ENCODE data around the gene E2F8.

The E2F8 gene

DNA sequence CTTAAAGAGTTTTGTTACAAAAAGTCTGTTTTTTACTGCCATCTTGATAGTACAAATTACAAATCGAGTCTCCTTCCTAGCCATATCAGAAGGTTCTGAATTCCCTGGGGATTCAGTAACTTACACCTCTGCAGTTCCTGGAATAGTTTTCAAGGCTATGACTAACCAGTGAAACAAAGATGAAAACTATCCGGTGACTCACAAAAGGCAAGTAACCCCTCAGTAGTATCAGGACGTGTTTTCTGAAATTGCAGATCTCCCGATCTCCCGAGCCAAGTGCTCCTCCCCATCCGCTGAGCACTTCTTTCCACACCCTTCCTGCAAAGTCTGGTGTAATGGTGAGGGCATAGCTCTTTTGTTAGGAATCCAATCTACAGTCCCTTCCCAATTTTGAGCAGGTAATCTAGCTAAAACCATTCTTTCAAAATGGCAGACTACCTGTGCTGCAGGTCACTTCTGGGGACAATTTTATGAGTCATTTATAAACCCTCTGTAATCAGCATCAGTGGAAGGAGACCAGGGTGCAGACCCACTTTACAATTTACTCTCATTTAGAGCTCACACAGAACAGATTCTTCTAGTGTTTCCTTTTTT lies 7.7 kb downstream of the E2F8 start:
- no peak for DNase-seq
- intact Hi-C loops (cut with DNase I) = no loop called here

DNA sequence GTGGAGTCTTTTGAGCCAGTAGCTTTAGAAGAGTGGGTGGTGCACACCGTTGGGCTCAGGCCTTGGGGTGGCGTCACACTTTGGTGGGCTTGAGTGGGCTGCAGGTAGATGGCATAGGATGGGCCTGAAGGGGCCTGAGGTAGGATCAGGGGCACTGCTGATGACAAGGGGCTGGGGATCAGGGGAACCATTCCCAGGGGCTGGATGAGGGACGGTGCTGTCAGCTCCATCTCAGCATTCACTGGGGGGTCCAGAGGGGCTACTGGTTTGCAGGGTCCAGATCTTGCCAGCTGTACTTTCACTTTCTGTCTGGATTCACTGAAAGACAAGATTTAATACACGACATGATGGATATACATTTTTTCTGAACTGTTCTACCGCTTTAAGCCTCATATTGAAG lies 11.1 kb downstream of the E2F8 start:
- intact Hi-C loops (cut with DNase I) = no loop called here

DNA sequence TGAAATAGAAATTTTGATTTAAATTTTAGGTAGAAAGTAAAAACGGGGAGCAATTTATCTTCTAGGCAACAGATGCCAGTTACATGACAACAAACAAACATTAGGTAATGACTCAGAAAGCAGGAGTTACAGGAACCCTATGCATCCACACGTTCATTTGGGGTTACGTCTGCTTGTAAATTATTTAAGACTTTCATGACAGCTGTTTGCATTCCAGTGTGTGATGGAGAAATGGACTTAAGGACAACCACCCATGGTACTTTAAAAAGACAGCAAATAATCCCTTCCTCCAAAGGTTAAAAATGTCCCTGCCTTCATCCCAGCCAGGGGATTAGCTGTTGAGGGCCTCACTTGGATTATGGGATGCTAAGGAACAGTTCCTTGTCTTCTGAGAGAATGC lies 11.8 kb downstream of the E2F8 start:
- no peak for DNase-seq
- intact Hi-C loops (cut with DNase I) = no loop called here

More for the DNA sequence above, 11.1 kb downstream of the E2F8 start:
- no peak for DNase-seq

DNA sequence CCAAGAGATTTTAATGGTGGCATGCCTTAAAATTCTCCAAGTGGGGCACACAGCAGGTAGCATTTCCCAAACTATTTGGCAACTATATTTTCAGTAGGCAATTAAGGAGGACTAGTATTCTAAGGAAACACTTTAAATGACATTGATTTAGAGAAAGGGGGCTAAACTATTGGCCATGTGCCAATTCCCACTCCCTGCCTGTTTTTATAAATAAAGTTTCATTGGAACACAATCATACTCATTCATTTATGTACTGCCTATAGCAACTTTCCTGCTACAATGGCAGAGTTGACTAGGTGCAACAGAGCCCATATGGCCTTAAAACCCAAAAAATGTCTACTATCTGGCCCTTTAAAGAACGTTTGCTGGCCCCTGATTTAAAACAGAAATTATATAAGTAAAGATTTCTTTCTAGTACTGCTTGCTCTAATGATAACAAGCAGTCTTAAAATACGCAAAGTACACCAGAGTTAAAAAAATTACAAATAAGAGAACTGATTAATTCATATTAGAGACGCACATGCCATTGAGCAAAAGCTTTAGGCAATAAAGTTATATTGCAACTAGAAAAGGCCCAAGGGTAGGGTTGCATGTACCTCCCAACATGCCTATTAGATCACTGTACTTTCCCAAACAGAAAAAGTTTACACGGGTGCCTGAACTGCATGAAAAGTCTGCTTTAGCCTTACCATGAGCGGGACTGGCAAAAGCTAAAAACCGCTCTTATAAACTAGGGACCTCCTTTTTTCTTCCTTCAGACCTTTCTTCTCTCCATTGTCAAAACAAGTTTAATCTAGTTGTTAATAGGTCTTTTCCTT lies 14.2 kb downstream of the E2F8 start:
- intact Hi-C loops (cut with DNase I) = no loop called here
- no peak for DNase-seq

DNA sequence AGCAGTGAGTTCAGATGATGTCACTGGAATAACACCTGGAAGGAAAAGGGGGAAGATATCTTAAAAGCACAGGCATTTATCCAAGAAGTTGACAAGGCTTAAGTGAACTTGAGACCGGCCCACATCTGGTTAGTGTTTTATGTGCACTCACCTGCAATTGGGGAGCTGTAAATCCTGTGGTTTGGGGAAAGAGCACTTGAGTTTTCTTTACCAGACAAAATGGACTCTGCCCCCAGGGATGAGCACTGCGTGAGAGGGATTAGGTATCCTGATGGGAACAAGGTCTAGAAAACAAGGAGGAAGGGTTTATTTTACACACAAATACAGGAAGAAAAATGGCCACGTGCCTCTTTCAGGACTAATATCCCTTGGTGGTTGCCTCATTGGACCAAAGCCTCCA lies 15.2 kb downstream of the E2F8 start:
- intact Hi-C loops (cut with DNase I) = no loop called here
- no peak for DNase-seq

DNA sequence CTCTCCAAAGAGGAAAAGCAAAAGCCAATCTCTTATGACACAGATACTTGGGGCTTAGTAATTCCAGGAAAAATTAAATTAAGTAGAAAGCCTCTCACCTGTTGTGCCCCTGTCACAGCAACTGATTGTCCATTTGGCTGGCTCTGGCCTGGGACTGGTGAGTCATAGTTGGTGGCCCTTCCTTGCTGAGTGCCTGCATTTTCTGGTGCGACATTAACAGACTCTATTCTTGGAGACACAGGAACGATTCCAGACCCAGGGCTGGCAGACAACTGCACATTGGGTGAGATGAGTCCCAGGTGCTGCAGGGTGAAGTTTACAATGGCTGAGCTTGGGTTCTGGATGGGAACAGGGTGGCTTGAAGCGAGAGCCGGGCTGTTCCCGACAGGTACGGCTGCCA lies 15.6 kb downstream of the E2F8 start:
- intact Hi-C loops (cut with DNase I) = no loop called here
- no peak for DNase-seq

DNA sequence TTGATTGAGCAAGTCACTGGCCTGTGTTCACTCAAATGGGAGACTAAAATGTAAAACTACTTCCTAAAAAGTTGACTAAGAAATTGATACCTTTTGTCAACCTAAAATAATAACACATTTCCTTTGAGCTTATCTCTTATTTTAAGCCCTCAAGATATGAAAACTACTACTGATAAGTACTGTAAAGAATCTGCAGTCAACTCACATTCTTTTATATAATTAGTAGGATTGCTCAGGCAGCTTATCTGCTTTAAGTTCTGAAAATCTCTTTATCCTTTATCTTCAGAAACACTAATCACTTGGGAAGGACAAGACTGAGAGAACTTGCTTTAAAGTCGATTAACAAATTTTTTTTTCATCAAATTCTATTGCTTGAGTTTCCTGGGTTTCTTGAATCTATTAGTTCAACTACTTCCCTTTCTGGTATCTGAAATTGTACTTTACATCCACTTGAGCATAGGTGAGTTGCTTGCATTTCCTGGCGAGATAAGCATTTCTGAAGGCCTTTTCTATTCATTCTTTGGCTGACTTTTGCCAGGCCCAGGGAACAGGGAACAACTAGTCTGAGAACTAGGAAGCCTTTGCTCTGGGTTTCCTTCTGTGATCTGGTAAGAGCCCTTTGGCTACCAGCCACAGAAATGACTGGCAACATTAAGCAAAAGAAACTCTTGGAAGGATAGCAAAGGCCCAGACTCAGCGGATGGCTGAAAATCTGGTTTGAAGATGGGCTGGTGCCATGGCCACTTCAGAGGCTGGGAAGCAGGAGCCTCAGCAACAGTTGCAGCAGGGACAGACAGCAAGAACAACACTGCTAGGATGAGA lies 19.6 kb downstream of the E2F8 start:
- intact Hi-C loops (cut with DNase I) = no loop called here
- DNase-seq = peak in 8 of 42 donors; percentile 4 to 50 (median 22)

DNA sequence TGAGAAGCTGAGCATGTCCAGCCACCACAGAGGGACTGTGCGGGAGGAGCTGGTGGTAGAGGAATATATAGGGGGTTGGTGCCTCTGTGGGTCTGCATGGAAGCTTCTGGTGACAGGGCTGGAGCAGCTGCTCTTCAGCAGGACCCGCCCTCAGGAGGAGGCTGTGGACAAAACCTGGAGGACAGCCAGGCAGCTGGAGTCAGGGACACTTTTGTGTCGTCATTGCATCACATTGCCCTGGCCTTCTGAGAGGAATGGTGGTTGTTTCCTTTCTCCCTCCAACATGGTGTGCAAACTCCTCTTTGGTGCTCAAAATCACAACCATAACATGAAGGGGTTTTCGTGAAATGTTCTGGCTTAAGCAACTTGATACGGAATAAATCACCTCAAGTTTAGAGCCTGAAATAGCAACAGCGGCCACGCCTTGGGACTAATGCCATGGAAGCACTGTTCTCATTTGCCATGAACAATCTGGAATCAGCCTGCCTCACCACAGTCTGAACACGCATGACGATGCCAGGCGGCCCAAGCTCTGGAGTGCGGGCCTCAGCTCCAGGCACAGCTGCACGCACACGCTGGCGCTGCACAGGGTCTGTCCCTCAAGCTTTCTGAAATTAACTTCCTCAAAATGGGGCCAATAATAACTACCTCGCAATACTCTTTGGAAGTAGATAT lies 21.8 kb downstream of the E2F8 start:
- peak in 24 of 42 donors; percentile 13 to 75 (median 42) for DNase-seq
- intact Hi-C loops (cut with DNase I) = no loop called here

DNA sequence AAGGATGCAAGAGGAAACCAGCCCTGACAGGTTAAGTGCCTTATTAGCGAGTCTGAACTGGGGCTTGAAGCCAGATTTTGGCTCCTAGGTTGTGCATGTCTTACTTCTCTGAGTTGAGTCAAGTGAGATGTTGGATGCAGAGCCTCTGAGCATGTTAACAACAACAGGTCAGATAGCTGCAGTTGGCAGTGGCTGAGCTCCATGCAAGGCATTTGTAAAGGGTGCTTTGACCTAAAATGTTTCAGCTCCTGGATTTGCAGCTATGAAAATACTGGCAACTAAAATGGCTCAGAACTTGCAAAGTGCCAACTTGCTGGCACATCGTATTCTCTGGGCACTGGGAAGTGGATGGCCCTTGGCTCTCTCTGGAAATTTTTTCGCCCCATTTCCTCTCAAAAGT lies 22.5 kb downstream of the E2F8 start:
- DNase-seq = peak in 9 of 42 donors; percentile 11 to 54 (median 38)
- intact Hi-C loops (cut with DNase I) = no loop called here

DNA sequence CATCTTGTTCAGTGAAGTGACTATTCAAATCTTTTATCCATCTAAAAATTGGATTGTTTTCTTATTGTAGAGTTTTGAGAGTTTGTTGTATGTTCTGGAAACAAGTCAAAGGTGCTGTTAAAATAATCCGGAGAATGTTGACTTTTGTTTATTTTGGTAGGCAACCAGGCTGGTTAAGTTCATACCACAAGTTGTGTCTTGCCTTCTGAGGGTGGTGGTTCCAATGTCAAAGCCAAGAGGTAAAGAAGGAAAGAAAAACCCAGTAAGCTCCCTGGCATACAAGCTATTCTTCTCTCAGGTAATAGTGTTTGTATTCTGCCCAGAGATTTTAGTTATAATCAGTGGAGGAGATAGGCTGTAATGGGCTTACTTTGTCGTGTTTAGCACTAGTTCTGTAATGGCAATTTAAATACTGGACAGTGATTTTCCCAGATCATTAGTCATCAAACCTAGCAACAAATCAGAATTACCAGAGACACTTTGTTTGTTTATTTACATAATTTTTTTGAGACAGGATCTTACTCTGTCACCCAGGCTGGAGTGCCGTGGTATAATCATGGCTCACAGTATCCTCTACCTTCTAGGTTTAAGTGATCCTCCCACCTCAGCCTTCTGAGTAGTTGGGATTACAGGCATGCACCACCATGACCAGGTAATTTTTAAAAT lies 23.9 kb downstream of the E2F8 start:
- intact Hi-C loops (cut with DNase I) = no loop called here
- DNase-seq = no peak

DNA sequence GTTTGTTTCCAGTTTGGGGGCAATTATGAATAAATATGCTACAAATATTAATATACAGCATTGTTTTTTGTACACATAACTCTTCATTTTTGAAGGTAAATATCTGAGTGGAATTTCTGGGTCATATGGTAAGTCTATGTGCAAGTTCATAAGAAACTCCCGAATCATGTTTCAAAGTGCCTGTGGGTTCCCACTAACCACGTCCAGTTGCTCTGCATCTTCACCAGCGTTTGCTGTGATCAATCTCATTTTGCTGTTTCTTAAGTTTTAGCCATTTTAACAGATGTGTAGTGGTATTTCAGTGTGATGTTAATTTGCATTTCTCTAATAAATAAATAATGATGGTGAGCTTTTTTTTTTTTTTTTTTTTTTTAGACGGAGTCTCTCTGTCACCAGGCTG lies 24.7 kb downstream of the E2F8 start:
- DNase-seq = no peak
- intact Hi-C loops (cut with DNase I) = no loop called here

DNA sequence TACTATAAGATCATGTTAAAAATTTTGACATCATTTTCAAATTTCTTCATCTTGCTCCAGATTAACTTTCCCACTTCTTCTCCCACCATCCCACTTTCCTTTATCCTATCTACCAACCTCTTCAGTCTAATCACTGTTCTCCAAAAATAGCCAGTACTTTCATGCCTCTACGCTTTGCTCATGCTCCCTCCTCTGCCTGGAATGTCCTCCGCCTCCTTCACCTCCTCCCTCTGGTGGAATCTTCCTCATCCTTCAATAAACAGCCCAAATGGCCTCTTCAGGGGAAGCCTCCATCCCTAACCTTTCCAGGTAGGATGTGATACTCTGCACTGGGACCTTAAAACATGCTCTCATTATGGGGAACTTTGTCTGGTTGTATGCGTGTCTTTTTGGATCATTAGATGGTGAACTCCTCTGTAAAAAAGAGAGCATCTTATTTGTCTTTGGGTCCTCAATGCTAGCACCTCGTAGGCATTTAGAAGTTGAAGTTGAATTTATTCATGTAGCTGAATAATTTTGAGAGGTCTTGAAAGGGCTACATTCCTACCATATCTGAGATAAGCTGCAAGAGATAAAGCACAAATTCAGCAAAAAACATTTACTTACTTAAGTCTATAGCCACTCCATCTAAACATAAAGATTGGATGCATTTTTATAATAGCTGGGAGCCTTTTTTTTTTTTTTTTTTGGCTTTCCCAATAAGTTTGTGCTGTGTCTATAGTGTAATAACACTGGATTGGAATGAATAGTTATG lies 31.0 kb downstream of the E2F8 start:
- intact Hi-C loops (cut with DNase I) = no loop called here
- no peak for DNase-seq

DNA sequence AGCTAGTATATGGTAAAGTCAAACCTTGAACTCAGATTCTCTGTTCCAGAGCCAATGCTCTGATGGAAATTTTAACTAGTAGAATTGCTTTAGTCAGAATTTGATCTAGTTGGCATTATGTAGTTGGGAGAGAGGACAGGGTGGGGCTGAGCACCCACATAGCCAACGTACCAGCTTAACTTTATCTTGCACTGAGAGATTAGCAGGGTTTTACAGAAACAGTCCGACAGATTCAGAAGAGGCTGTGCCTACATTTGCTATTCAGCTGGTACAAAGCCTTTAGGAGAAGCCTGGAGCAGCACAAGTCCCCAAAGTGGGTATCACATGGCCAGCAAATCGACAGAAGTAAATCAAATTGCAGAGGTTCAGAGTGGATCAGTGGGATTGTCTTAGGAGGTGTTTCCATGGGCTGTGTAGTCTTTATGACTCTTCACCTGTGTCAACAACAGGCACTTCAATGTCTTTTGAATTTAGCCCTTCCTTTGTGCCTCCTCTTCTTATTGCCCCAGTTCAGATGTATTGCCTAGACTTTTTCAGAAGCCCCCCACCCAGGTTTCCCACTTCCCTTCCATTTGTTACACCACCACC lies 31.7 kb downstream of the E2F8 start:
- no peak for DNase-seq
- intact Hi-C loops (cut with DNase I) = no loop called here

DNA sequence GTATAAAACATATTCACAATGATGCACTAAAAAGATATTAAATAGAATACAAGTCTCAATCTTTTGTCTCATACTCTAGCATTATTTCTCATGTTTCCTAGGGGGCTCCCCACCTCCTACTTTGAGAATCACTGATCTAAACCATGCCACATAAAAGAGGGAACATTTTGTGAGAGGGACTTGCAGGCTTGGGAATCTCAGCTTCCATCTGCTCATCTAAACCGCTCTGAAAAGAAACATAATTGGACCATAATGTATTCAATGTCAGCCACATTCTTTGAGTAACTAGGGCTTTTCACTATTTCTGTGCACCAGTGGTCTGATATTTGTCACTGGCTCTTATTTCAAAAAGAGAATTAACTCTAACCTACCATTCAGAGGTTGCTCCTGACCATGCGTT lies 32.6 kb downstream of the E2F8 start:
- intact Hi-C loops (cut with DNase I) = no loop called here
- DNase-seq = no peak

DNA sequence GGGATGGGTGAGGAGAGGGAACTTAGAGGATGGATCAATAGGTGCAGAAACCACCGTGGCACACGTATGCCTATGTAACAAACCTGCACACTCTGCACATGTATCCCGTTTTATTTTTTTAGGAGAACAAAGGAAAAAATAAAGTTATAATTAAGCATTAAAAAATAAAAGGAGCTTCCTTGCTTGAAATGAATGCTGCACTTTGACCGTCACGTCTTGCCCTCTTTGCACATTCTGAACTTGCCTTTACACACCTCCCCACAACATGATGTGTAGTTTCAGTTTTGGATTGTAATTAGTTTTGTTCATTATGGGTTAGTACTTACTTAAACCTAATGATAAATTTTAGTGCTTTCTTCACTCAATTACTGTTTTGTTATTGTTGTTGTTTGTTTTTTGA lies 35.9 kb downstream of the E2F8 start:
- intact Hi-C loops (cut with DNase I) = no loop called here
- DNase-seq = no peak

DNA sequence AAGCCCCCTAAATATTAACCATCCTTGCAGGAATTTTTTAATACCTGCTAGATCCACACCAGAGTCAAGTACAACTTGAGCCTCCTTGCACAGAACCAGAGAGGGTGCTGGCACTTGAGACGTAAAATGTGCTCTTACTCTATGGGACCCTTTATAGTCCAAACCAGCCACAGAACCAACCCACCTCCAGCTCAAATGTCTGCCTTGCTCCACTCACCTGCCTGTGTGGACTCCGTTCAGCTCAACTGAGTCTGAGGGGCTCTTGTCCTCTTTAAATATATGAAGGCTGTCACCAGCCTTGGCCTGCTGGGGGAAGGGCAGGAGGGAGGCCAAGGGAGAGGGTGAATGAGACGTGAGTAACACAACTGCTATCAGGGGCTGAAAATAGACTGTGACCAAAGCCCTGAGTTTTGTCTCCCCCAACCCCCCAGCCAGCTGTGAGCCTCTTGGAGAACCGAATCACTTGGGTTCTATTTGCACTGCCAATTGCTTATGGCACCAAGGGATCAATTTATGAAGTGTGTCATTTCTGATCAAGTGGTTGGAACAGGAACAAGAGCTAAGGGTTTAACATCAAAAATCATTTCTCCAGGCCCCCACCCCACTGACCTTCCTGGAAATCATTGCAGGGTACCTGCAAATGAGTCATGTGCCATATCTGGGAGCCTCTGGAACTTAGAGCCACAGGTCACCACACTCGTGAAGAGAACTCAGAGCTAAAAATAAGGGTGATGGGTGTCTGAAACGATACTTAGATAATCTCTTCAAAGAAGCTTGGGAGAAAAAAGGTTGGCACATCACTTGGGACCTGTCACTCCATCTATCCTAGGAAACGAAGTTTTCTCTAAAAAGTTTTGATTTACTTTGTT lies 38.8 kb downstream of the E2F8 start, which contains the start of gene CSRP3:
CSRP3 (minus strand) TSS at position 247 of the 869 bp plus-strand sequence. CDS start 9,535 bp downstream, outside the sequence.
- DNase-seq = no peak

More for the DNA sequence above, 38.8 kb downstream of the E2F8 start, which contains the start of gene CSRP3:
- intact Hi-C loops (cut with DNase I) = no loop called here
